Amniotic stem cell (primary cell): ENCODE data around the gene RFNG.
A peak's percentile ranks its signal among the peaks of the same experiment; 100 is the strongest.
"Not testable (repeated sequence)": the region's sequence is repeated elsewhere in the genome, so short reads cannot be mapped to it uniquely, and the experiment has no call there.

ENCODE experiments used
- DNase-seq: peaks from one replicate; lab custom pipeline; 2025; lab: John Stamatoyannopoulos, UW

RFNG gene

DNA sequence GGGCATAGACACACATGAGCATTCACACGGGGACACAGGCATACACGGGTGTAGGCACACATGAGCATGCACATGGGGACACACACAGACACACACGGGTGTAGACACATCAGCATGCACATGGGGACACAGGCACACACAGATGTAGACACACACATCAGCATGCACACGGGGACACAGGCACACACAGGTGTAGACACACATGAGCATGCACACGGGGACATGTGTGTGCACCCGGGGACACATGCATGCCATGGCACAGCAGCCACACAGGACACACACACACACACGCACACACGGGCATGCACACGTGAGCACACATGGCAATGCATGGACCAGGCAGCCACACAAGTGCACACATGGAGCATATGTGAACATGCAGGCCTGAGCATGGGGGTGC, 9.0 kb downstream of the RFNG start:
- no peak for DNase-seq

DNA sequence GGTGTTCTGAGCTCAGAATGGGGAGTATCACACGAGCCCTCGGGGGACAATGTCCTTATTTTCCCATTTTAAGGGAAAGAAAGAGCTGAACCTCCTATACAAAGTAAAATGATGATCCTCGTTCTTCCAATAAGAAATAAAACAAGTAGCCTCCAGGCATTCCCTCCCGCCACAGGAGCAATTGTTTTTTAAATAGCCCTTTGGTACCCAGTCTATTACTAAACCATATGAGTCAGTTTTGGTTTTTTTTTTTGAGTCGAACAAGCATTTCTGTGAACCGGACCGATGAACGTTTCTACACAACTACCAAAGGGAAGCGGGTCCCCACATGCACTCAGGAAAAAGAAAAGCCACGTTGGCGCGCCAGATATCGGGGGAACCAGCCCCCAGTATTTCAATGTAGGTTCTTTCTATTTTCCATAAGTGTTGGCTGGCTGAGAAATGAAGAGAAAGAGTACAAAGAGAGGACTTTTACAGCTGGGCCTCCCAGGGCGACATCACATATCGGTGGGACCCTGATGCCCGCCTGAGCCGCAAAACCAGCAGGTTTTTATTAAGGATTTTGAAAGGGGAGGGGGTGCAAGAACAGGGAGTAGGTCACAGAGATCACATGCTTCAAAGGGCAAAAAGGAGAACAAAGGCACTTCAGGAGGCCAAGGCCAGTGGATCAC, 10.3 kb downstream of the RFNG start:
- no peak for DNase-seq

GRCh38 chr17:82039695-82040299, 11.8 kb downstream of the RFNG start:
- DNase-seq, result no peak

GRCh38 chr17:82038796-82039409, 12.7 kb downstream of the RFNG start:
- not testable (repeated sequence) for DNase-seq

DNA sequence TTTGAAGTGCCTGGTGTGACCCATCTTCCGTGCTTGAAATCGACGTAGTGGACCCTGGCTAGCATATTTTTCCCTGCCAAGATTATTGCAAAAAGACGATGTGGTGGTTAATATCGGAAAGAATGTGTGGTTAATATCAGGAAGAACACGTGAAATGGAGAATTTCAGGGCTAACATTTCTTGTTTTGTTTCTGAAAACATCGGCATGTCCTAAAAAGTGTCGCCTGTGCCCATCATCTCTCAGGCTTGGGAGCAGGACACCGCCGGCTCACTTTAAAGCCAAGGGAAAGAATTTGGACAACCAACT, 13.8 kb downstream of the RFNG start:
- DNase-seq, result no peak

DNA sequence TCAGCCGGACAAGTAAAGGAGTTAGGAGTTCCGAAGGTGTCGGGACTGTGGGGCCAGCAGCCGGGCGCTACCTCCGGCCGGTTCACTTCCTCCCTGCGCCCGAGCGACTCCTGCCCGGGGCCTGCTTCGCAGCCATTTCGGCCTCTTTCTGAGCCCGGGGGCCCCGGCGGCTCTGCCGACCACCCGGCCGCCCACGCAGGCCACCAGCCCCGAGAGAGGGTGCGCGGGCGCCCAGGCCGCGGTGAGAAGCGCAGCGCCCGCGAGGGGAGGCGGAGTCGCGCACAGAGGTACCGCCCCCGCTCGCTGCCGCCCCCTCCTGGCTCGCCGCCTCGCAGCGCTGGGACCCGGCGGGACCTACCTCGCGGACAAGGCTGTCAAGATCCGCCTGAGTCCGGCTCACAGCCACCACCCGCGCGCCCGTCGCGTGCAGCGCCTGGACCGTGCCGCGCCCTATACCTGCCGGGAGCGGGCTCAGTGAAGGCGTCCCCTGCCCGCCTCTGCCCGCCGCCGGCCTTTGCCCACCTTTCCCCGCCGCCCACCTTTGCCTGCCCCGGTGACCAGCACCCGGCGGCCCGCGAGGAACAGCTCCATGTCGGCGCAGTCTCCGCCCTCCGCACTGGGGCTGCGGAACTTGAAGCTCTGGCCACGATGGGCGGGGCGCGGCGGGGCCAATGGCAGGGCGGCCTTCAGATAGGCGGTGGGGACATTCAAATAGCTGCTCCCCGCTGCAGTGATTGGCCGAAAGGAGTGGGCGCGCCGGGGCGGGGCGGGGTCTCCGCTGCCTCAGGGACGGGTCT, 14.3 kb downstream of the RFNG start, which contains the start of gene DCXR:
TSS of gene DCXR (minus strand) at position 606 of the 797 bp plus-strand sequence. CDS start at position 591, 15 bp downstream.
- peak; percentile 90 for DNase-seq

- no peak for DNase-seq
Measured at GRCh38 chr17:82036634-82037091, 14.9 kb downstream of the RFNG start.

DNA sequence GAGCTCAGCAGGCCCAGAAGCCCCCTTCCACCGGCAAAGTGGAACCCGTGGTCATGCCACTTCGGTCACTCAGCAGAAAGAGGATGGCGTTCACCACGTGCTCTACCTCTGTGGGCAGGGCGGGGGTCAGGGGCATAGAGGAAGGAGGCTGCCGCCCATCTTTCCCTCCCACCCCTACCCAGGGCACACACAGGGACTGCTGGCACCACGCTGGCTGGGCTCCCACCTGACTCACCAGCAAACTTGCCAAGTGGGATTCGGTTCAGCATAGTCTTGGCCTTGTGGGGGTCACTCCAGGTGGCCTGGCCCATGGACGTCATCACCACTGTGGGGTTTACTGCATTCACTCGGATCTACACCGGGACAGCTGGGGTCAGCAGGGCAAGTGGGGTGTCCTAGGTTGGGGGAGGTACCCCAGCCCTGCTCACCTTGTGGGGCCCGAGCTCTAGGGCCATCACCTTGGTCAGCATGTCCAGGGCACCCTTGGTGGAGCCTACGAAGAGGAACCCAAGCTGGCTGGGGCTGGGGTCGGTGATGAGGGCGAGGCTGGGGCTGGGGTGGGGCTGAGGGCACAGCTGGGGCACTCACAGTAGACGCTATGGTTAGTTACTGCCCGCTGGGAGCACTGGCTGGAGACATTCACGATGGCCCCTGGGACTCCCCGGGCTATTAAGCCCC, 15.5 kb downstream of the RFNG start:
- DNase-seq, result no peak

DNA sequence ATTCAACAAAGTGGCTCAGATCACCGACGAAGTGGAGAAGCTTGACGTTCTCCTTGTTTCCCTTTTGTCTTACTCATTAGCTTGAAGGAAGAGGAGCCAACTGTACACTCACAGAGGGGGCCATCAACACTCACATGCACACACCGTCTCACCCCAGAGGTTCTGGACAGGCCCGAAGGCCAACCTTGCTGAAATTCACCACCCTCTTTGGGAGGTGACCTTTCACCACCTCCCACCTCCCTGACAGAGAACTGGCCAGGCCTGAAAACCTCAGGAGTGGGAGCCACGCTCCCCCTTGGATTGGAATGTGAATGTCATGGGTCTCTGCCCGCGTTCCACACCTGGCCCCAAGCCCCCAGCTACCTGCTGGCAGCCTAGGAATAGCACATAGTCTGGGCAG, 16.1 kb downstream of the RFNG start:
- no peak for DNase-seq

GRCh38 chr17:82034371-82035011, 17.1 kb downstream of the RFNG start:
- no peak for DNase-seq

- DNase-seq, result no peak
Measured at GRCh38 chr17:82033359-82034085, 18.1 kb downstream of the RFNG start.

- no peak for DNase-seq
Measured at GRCh38 chr17:82031885-82032627, 19.6 kb downstream of the RFNG start.

DNA sequence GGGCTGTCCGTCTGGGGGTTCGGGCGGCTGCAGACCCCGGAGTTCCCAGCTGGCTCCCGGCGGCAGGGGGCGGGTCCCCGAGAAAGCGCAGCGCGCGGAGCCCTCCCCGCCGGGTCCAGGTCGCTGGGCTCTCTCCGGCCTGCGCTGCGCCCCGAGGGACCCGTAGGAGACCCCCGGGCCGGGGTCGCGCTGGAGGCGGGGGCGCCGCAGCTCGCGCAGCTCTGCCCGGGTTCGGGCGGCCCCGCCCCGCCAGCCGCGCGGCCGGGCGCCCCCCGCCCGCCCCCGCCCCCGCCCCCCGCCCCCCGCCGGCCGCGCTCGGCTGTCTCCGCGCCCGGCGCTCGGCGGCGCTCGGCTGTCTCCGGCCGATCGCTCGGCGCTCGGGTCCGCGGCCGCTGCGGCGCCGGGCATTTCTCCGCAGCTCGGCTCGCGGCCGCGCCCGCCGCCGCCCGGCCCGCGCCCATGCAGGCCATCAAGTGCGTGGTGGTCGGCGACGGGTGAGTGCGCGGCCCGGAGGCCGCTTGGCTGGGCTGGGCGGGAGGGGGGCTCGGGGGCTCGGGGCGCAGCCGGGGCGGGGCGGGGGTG, 20.2 kb downstream of the RFNG start, which contains the start of gene RAC3:
TSS of gene RAC3 (plus strand) at position 376 of the 582 bp plus-strand sequence. CDS start at position 460, 84 bp downstream.
- DNase-seq, result no peak

GRCh38 chr17:82030470-82031302, 20.9 kb downstream of the RFNG start:
- peak; percentile 73 for DNase-seq

DNA sequence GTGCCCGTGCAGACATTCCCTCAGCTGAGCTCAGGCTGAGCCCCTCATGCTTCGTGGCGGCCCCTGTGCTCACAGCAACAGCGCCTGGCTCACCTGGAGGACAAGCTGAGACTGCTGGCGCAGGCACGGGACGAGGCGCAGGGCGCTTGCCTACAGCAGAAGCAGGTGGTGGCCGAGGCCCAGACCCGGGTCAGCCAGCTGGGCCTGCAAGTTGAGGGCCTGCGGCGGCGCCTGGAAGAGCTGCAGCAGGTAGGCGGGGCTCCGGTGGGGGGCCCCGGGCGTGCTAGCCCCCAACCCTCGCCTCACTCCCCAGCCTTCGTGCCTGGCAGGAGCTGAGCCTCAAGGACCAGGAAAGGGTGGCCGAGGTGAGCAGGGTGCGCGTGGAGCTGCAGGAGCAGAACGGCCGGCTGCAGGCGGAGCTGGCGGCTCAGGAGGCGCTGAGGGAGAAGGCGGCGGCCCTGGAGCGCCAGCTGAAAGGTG, 21.6 kb downstream of the RFNG start:
- DNase-seq, result no peak

DNA sequence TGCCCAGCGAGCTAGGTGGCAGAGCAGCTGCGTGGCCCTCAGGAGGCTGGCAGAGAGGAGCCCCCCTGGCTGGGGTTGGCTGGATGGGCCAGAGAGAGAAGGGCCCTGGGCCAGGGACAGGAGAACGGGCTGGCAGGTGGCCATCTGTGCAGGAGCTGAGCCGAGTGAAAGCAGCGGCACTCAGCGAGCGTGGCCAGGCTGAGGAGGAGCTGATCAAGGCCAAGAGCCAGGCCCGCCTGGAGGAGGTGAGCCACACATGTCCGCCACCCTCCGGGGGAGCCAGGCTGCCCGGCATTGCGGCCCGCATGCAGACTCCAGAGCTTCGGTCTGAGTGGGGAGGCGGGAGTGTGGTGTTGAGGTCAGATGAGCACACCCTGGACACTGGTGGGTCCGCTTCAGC, 22.2 kb downstream of the RFNG start:
- DNase-seq, result no peak

DNA sequence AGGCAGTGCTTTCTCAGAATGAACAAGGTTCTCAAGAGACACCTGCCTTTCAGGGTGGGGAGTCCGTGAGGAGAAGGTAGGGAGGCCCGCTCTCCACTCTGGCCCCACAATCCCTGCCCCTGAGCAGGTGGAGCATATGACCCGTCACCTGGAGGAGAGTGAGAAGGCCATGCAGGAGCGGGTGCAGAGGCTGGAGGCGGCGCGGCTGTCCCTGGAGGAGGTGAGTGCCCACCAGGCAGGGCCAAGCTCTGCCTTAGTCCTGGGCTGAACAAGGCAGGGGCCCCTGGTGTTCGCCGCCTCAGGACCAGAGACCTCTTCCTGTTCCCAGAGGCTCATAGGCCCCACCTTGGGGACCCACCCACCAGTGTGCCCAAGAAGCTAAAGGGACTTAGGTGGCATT, 22.6 kb downstream of the RFNG start:
- DNase-seq, result no peak

DNA sequence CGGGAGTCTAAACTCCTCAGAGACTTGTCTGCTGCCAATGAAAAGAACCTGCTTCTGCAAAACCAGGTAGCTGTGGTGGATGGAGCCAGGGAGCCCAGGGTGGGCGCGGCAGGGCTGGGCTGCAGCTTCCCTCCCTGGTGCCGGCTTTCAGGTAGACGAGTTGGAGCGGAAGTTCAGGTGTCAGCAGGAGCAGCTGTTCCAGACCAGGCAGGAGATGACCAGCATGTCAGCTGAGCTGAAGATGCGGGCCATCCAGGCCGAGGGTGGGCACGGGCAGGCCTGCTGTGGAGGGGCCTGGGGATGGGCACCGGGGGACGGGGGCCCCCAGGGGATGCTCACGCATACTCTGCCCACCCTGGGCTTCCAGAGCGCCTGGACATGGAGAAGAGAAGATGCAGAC, 23.4 kb downstream of the RFNG start:
- no peak for DNase-seq
